Activated CD4-positive, alpha-beta T cell treated with anti-CD3 and anti-CD28 coated beads, Interleukin-2, amount 50 U/mL, for 24 hours (primary cell): ENCODE measurements around the gene AVPR2.

Experiments used
- DNase-seq, 2 donors: peaks; one replicate each; pipeline ENCODE4 v3.0.0-alpha.2; 2020; ENCODE audit warnings: low read depth in 1 of 2, low spot score in 1 of 2

The AVPR2 gene

DNA sequence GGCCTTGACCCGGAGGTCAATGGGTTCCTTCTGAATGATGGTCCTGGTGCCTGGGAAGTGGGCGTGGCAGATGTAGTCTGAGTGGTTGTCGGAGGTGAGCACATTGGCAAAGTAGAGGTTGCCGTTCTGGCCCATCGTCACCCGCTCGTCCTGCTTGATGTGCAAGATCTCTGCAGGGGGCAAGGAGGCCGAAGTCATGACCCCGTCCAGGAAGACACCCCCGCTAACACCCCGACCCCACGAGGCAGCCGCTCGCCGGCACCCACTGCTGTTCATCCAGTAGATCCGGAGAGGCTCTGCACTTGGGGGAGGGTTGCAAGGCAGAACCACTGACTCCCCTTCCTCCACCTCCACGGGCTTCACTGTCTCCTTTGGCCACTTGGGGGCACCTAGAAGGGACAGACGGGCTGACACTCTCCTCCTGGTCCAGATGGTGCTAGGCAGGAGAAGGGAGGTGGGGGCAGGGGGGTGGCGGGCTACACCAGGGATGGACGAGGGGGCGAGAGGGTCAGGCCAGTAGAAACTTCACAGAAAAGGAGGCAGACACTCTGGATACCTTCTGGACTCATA is 33.6 kb upstream of the AVPR2 start:
- DNase-seq = no peak

DNA sequence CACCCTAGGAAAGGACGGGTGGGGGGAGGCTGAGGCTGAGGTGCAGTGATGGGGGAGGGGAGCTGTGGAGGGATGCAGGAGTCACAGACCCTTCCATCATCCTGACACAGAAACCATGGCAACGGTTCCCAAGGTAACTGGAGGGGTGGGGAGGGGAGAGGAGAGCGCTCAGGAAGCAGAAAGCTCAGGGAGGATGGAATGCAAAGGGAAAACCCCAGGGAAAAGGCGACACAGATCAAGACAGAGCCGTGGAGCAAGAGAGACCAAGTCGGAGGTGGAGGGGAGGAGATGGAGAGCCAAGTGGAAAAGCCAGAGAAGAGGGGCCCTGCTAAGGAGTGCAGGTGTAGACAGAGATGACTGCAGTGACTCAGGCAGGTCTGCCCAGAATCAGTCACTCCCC is 33.0 kb upstream of the AVPR2 start:
- DNase-seq = no peak

DNA sequence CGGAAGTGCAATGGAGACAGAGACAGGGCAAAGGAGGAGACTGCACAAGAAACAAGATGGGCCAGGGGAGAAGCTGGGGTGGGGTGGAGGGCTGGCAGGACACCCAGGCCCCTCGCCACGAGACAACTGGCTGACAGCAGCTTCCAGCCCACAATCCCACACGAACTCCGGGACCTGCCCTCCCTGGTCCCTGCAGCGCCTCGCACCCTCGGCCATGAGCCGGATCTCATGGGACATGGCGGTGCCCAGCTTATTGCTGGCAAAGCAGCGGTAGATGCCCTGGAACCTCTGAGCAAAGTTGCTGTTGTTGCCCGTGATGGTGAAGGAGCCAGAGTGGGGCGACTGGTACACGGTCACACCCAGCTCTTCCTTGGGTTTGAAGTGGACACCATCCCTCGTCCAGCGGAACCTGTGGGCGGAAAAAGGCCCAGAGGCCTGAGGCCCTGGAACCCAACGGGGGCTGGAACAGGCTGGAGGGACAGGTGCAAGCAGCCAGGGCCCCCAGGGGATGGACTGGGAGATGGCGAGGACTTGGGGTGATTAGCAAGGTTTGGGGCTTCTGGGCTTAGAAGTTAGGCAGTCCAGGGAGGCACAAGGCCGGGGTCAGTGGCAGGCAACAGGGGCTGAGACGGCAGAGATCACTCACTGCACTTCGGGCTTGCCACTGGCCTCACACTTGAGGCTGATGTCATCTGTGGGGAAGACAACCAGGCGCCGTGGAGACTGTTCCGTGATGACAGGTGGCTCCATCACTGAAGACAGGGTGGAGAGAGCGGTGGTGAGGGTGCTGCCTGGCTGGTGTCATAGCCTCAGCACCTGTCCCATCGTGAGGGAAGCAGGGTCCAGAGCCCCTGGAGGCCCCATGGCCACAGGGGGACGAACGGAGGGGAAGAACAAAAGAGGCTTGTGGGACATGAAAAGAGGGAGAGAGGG is 32.3 kb upstream of the AVPR2 start:
- no peak for DNase-seq

DNA sequence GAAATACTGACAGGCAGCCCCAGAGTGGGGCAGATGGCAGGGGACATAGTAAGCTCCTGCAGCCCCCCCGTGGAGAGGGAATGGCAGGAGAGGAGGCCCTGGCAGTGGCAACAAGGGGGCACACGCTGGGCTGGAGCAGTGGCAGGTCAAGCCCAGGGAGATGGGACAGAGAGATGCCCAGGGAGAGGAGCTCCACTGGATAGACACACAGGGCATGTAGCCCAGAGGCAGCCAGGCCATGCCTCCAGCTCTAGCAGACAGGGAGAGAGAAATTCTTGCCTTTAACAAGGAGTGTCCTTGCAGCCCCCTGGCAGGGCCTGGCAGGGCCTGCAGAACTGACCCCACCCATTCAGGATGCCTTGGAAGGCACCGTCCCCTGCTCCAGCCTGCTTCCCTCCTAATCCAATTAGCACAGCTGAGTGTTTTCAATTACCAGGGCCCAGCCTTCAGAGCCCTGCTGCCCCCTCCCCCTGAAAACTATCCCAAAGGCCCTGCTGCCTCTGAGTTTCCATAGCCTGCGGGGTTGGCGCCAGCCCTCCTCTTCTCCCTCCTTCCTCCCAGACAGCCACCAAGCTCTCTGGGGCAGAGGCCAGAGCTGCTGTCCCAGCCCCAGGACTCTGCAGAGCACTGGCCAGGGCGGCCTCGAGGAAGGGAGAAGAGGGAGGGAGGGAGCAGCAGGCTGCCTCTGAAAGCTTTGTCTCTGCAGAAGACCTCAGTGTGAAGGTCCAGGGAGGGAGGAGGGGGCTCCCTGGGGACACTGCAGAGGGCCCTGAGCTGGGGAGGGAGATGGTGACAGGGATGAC is 31.0 kb upstream of the AVPR2 start:
- DNase-seq = no peak

DNA sequence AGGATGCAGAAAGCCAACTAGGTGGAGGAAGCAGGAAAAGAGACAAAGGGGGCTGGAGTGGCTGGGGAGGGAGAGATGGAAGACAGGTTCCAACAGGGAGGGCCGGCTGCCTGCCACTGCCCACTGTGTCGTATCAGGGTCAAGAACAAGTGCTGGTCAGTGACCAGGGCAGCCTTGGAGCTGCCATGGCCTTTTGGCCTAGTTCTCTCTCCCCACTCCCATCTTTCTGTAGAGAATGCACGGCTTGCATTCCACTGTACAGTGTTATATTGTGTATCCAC is 30.4 kb upstream of the AVPR2 start:
- no peak for DNase-seq

DNA sequence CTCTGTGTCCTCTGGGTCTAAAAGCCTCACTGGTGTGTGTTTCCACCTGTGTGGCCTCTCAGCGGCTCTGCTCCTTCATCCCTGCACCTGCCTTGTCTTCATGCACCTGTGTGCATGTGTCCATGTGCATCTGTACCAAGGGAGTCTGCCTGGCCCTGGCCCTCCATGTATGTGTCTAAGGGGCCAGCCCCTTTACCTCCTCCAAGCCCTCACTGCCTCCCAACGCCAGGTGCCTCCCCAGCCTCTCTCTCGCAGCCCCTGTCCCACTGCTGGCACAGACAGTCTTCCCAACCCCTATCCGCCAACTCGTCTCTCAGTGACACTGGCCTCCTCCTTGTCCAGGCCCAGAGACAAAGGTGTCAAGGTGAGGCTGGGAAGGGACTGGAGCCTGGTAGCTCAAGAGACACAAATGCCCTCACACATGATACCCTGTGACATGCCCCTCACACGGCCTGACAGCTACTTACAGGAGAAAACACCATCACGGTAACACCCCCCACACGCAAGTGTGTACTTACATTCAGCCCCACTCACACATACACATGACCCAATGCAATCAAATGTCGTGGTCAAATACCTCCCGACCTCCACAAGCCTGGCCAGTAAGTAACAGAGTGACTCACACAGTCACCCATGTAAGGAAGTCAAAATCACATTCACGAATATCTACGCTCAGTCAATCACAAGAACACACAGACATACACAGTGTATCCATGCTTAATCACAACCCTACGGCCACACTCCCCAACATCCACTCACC is 29.9 kb upstream of the AVPR2 start:
- no peak for DNase-seq

DNA sequence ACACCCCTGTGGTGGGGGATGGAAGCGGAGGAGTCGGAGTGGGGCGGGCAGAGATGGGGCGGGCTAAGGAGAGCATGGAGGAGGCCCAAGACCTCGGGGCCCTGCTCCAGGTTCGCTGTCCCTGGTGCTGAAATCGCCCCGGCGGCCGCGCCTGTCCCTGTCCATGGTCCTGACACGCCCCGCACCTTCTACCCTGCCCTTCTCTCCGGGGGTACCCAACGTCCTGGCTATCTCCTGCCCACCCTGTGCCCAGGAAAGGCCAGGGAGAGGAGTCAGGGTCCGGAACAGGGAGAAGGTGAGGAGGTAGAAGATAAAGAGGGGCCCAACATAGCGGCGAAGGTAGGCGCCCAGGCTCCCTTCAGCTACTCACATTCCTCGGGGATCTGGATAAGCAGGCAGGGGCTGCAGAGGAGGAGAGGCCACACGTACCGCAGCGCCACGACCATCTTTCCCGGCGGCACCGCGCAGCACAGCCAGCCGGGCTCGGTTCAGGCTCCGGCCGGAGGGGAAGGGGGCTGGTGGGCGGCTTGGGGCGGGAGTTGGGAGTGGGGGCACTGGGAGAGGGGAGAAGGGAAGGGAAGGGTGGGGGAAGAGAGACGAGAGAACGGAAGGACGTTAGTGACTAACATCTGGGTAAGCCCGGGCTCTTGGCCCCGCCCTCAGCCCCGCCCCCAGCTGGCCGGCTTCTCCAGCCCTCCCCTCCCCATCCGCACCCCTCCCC is 28.9 kb upstream of the AVPR2 start:
- DNase-seq = peak; percentile 40 to 54

DNA sequence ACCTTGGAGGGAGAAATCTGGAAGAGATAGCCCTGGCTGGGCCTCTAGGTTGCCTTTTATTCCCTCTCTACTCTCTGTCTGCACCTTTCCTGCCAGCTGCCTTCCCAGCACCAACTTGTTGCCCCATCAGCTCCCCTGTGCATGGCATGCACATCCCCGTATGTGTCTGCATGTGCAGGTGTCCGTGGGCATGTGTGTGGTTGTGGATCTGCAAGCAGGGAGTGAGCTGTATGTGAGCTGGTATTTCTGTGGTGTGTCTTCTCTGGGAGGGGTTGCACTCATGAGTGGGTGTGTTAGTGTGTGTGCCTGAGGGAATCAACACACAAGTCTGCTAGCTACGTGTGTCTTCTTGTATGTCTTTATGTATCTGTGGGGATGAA is 28.4 kb upstream of the AVPR2 start:
- no peak for DNase-seq

DNA sequence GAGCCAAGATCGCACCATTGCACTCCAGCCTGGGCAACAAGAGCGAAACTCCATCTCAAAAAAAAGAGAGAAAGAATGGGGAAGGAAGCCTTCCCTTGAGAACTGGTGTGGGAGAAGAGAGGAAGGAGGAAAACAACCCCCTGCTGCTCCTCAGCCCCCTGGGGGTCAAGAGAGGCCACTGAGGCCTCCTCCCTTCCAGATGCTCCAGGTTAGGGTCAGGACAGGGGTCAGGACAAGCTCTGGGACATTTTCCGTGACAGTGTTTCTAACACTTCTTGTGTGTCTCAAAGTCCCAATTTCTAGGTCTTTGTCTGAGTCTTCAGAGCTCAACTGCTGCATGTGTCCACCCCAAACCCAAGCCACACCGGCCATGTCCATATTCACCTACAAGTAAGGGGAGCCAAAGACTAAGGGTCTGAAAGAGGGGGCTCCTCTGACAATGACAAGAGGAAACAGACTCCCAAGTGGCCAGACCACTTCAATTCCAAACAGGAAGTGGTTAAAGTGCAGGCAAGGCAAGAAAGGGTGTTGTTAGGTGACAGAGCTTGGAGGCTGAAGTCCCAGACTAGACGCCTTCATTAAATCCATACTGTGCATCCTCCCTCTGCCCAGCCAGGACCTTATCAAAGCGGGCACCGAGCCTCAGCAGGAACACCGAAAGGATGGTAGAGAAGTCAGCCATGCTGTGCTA is 26.8 kb upstream of the AVPR2 start:
- DNase-seq = no peak

DNA sequence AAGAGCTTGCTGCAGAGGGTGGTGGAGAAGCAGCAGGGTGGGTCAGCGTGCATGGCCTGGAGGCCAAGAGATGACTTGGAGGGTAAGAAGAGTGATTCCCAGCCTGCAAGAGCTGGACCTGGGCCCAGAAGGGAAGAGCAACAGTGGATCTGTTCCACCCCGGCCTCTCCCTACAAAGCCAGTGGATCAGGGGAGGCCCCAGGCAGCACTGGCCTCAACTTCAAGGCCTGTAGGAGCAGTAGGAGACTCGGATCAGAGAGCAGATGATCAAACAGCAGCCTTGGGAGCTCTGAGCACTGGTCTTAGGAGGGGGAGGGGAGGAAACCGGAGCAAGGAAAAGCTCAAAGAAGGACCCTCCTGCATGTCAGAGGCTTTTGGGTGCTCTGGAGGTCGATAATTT is 26.1 kb upstream of the AVPR2 start:
- DNase-seq = no peak

DNA sequence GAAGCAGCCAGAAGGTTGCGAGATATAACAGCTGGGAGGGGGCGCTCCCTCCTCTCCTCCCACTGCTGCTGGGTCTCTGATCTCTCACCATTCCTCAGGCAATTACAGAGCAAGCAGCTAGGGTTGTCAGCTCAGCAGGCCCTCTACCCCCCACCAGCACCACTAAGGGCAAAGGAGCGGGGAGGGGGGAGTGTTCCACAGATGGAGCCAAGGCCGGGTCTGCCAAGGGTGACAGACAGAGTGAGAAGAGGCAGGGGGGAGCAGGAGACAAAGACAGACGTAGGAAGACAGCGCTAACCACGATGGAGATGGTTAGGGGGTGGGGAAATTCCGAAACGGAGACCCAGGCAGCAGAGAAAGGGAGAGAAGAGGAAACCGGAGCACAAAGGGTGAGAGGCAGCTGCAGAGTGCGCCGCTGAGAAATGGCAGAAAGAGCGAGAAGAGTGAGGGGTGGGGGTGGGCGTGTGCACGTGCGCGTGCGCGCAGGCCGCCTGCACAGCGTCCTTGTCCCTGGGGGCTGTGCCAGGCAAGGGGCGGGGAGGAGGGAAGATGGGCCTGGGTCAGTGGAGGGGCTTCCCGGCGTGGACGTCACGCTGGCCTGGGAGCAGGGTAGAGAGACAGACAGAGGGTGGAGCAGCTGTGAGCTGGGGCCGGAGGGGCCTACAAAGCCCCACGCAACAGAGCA is 25.4 kb upstream of the AVPR2 start:
- no peak for DNase-seq

DNA sequence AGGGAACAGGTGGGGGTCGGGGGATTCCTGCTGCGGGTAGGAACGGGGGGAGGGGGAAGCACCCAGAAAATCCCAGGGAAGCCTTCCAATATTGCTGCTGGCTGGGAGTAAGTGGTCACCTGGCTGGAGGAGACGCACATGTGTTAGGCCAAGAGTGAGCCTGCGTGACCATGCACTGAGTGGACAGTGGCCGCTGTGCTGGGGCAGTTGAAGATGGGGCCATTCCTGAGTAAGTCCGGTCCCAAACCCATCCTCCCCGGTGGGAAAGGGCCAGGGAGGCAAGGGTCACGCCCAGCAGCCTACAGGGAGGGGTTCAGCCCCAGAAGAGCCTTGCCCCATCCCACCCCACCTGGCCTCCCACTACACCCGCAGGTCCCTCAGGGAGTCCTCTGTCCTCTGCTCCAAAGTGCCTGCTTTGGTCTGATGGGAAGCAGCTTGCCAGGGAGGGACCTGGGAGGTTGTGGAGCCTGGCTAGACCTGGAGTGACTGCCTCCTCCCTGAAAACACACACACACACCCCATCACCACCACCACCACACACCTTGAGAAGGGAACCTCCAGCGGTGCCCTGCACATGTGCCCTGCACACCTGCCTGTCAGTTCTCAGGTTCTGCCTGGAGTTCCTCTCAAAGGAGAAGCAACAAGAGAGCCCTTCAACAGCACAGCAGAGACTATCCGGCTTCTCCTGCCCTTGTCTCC is 24.6 kb upstream of the AVPR2 start:
- no peak for DNase-seq

DNA sequence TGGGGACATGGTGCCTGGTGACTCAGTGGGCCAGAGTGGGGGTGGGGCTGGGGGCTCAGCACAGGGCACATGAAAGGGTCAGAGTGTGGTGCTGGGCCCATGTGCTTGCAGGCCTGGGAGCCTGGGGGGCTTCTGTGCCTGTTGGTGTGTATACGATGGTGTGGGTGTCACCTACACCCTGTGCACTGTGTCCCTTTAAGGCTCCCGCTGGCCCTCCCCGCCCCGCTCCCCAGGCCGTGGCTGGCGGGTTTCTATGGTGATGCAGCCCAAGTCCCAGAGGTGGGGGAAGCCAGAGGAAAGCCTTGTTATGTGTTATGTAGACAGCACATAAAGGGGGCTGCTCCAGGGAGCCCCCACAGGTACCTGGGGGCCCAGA is 24.0 kb upstream of the AVPR2 start:
- DNase-seq = no peak

DNA sequence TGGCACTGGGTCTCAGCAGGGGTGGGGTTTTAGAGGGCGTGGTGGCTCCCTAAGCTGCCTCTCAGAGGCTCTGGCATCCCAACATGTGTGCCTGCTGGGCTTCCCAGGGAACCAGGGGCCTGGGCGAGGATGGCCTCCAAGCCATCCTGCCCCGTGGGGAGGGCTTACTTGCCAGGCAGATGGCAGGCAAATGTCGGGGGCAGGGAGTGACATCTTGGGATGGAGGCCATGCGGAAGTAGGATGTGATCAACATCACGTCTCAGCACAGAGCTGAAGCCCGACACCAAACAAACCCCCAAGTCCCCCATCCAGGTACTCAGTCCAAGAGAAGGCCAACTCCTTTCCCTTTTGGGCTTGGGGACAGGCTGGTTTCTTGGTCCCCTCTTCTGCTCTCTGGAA is 23.2 kb upstream of the AVPR2 start:
- DNase-seq = no peak

DNA sequence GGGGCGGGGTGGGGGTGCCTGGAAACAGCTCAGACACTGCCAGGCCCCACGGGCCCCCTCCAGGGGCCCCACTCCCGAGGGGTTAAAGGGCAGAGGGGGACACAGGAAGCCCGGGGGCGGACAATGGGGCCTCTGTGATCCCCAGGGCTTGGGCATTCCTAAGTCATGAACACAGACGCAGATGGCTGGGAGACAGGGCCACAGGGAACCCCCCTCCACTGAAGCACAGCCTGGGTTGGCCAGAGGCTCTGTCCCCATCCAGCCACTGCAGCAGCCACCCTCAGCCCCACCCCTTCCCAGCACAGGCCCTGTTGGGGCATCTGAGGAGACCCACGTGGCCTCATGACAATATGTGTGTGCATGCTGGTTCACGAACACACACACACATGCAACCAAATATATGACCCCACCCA is 22.4 kb upstream of the AVPR2 start:
- no peak for DNase-seq

DNA sequence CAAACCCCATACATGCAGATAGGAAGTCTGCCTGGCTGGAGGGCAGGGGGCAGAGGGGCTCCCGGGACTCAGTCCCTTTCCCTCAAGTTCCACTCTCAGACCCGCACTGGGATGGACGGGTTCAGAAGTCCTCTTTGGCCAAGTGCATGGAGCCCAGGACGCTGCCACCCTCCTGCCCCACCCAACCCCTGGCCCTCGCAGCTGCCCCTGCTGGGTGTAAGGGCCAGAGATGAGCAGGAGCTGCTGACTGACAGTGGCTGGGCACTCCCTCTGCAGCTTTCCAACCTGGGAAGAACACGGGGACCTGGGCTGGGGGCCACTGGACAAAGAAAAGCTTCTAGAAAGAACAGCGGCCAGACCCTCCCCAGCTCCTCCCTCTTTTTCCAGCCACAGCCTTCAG is 21.9 kb upstream of the AVPR2 start:
- no peak for DNase-seq

DNA sequence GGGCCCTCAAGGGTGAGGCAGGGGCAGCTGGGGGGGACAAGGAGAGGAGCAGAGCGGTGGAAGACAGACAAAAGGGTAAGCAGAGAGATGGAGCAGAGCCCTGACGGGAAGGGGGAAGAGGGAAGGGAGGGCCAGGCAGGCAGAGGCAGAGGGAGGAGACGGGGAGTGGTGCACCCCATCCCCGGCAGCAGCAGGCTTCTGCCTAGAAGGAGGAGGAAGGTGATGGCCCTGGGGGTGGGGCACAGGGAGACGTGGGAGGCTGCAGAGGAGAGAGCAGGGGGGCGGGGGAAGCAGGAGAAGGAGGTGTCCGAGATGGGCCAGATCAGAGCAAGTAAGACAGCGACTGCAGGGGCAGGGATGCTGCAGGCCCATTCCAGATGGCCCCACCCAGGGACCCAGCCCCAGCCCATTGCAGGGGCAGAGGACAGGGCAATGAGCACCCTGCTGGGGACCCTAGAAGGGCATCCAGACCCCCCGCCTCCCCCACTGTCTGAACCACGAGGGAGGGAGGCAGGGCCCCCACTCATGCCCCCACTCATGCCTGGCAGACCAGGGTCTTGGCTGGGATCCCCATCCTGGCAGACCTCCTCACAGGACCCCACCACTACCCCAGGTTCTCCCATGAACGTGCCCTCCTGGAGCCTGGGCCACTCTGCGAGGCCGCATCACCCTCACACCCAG is 21.2 kb upstream of the AVPR2 start:
- no peak for DNase-seq

DNA sequence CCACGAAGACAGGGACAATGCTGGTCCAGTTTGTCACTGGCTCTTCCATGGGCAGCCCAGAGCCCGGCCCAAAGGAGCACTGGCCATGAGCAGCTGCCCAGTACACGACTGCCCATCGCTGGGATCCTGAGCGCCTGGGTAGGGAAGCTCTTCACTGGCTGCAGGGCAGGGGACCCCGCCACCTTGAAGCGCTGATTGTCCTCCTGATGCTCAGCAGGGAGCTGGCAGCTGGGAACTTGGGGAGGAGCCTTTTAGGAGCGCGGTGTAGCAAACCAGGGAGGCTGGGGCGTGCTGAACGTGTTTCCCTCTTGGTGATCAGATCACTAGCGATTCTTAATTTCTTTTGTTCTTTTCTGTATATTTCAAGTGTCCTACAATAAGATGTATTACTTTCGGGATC is 20.3 kb upstream of the AVPR2 start:
- DNase-seq = no peak

DNA sequence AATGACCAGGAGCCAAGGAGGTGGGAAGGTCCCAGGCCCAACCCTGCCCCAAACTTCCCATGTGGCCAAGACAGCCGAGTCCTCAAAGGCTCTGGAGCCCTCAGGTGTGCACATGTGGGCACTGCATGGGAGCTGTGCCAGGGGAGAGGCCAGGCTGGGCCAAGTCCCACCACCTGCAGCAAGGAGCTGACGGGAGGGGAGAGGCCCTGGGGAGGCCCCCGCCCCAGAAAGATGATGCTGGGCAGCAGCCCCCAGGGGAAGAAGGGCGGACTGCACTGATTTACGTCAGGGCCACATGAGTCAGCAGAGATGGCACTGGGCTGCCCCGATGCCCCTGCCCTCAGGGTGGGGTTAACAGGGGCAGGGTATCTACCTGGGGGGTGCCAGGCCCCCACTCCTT is 19.9 kb upstream of the AVPR2 start:
- no peak for DNase-seq
